Stimulated activated CD4-positive, alpha-beta T cell treated with anti-CD3 and anti-CD28 coated beads, Interleukin-2, amount 100 ng/mL, for 24 hours (primary cell): Measurements from ENCODE around the gene LY6G6F.

Experiments used
- DNase-seq, 2 donors: peaks; one replicate each; pipeline ENCODE4 v3.0.0-alpha.2; 2020

The LY6G6F gene, protein sequence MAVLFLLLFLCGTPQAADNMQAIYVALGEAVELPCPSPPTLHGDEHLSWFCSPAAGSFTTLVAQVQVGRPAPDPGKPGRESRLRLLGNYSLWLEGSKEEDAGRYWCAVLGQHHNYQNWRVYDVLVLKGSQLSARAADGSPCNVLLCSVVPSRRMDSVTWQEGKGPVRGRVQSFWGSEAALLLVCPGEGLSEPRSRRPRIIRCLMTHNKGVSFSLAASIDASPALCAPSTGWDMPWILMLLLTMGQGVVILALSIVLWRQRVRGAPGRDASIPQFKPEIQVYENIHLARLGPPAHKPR

GRCh38 chr6:31706599-31706998 is at the start of gene LY6G6F:
LY6G6F (plus strand) TSS chr6:31706866; CDS start chr6:31706907, 41 bp downstream.
- no peak for DNase-seq

GRCh38 chr6:31657406-31658157 is 49.1 kb upstream of the LY6G6F start:
- no peak for DNase-seq

DNA sequence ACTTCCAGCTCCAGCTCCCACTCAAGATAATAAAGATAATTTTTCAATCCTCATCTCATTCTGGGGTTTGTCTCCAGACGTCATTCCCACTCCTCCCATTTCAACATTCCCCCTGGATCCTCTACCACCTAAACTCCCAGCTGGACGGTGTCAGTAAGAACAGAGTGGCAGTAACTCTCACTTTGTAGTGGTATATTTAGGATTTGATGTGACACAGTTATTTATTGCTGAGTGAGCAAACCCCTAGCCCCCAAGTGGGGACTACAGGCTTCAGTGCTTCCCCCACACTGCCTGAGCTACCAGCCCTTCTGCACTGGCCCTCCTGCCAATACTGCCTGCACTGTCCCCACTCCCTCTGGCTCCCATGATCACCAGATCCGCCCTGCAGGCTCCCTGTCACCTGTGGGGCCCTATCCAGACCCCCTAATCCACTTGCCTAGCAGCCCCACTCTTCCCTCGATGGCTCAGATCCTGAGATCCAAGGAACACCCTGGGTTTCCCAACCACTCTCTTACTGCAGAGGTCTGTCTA is 48.4 kb upstream of the LY6G6F start:
- no peak for DNase-seq

DNA sequence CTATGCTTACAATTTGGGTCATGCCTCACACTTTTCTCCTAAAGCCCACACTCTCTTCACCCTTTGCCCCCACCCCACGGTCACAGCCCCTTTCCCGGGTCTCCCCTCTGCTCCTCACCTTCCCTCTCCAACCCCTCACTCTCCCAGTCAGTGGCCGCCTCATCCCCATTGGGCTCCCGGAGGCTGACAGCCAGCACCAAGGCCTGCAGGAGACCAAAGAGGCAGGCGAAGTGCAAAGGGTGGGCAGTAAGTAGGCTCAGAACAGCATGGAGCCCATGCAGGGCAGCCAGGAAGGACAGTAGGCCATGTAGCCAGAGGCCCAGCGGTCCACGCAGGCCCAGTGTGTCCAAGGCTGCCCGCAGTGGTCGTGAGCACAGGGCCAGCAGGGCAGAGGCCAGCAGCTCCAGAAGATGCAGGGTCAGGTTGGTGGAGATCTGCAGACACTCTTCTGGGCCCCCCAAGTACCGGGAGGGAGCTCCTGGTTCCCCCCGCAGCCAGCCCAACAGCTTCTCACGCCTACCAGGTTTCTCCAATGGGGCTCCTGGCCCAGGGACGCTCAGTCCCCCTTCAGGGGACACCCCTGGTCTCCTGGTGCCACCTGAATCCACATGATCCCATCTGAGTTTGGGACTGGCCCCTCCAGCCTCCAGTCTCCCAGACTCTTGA is 47.5 kb upstream of the LY6G6F start:
- DNase-seq: no peak

DNA sequence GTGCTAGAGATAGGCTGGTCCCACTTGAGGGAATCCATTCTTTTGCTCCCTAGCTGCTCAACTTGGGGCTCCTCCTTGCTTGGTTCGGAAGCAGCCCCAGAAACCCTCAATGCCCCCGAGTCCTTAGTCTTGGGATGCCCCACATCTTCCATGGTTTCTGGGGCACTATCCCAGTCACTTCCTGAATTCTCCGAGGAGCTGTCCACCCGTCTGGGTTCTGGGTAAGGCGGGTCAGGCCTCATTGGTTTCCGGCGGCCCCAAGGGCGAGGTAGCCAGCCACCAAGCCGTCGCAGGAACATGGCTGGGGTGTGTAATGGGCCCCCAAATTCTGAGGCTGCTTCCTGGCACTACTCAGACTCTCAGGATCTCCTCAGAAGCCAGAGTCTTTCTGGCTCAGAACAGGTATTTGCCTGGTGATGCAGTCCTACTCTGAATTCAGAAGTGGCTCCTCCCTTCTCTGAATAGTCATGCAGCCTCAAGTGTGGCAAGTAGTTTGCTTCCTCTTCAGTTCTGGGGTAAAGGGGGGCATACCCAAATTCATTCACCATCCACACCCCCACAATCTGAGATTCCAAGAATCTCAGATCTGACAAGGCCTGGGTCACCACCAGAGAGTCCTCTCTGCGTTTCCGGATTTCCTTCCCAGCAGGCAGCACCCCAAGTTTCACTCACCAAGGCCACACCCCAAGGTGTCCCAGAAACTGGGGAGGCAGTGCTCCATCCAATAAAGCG is 46.9 kb upstream of the LY6G6F start:
- peak; percentile 46 to 57 for DNase-seq

GRCh38 chr6:31660381-31661261 is 46.0 kb upstream of the LY6G6F start, which contains the start of gene C6orf47:
C6orf47 (minus strand) TSS chr6:31660778; CDS start chr6:31659947, 831 bp downstream.
- DNase-seq: peak; percentile 78 to 87

DNA sequence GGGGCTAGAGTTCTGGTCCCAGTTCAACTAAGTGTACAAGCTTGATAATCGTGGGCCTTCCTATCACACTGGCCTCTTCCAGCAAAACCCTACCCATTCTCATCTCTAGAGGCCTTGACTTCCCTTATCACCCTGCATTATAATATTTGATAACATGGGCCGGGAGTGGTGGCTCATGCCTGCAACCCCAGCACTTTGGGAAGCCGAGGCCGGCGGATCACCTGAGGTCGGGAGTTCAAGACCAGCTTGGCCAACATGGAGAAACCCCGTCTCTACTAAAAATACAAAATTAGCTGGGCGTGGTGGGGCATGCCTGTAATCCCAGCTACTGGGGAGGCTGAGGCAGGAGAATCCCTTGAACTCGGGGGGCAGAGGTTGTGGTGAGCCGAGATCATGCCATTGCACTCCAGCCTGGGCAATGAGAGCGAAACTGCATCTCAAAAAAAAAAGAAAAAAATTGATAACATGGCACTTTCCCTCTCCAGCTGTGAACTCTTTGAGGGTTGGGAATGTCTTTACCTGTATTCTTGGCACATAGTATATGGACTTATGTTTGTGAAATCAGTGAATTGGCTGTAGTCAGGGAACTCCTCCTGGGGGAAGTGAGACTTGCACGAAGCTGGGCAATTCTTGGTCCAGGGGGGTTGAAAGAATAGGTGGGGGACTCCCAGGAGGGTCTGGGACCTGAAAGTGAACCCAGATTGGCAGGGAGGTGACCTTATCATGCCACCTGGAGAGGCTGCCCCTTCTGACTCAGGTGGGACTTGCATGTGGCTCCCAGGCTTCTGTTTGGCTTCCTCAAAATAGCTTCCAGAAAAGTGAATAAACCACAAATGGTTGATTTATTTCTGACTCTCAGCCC is 45.2 kb upstream of the LY6G6F start:
- no peak for DNase-seq

- DNase-seq: no peak
These were observed 44.4 kb upstream of the LY6G6F start for GRCh38 chr6:31662124-31662723.

- DNase-seq: no peak
These were observed 43.3 kb upstream of the LY6G6F start for GRCh38 chr6:31663126-31663960.

GRCh38 chr6:31663961-31664789 is 42.5 kb upstream of the LY6G6F start:
- no peak for DNase-seq

GRCh38 chr6:31664790-31665500 is 41.7 kb upstream of the LY6G6F start, which contains the start of gene GPANK1:
GPANK1 (minus strand) TSS chr6:31664997; CDS start chr6:31664478, 519 bp downstream.
- peak; percentile 90 to 91 for DNase-seq

DNA sequence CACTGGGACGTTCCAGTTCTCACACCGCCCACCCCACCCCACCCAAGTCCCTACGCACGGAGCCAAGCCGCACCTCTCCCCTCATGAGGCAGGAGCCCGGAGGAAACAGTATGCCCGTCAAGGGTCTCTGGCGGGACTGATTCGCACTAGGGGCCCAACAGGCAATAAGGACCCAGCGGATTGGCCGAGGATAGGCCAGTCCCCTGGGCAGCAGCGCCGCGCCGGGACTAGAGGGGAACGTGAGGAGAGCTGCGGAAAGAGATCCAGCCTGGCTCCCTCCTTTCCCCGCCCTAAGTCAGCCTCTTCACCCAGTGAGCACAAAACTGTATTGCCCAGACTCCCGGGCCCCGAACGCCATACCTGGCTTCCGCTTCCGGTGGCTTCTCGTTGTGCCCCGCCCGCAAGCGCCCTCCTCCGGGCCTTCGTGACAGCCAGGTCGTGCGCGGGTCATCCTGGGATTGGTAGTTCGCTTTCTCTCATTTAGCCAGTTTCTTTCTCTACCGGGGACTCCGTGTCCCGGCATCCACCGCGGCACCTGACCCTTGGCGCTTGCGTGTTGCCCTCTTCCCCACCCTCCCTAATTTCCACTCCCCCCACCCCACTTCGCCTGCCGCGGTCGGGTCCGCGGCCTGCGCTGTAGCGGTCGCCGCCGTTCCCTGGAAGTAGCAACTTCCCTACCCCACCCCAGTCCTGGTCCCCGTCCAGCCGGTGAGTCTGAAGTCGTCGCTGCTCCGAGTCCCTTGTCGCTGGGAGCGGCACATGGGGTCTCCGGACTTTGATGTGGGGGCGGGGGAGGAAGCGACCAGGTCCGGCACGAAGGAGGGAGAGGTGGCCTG is 40.9 kb upstream of the LY6G6F start, which contains the start of gene CSNK2B:
TSS of gene CSNK2B (plus strand) at position 580 of the 836 bp plus-strand sequence. CDS start 752 bp downstream, outside the sequence.
- DNase-seq: peak; percentile 97 to 98

- DNase-seq: no peak
These were observed 40.2 kb upstream of the LY6G6F start for GRCh38 chr6:31666337-31666965.

DNA sequence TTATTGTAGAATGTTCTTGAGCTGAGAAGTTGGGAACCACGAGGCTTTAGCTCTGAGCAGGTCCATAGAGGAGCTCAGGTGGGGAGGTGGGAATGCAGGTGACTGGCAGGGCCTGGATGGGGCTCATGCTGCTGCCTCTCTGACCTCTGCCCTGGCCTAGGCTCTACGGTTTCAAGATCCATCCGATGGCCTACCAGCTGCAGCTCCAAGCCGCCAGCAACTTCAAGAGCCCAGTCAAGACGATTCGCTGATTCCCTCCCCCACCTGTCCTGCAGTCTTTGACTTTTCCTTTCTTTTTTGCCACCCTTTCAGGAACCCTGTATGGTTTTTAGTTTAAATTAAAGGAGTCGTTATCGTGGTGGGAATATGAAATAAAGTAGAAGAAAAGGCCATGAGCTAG is 37.0 kb upstream of the LY6G6F start, which contains the start of gene LY6G5B:
TSS of gene LY6G5B (plus strand) at position 301 of the 400 bp plus-strand sequence. CDS start 975 bp downstream, outside the sequence.
- DNase-seq: no peak

DNA sequence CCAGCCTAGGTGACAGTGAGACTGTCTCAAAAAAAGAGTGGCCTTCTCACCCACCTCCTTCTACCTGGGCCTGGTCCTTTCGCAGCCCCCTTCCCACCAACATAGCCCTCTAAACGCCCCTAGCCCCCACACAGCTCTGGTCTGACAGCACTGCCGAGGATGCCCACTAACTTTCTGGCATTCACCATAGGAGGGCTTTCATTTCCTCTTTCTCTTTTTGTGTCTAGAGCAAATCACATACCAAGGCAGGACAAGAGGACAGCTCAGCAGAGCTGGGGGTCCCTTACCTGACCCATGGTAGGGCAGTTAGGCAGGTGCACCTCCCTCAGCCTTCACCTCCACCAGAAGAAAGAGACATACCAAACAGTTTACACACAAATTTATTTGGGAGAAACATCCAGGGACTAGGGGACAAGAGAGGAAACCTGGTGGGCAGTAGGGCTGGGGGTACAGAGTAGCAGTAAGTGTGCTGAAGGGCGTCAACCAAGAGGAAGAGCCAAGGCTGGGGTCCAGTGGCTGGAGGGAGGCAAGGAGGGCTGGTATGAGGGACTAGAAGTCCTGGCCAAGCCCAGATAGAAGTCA is 30.3 kb upstream of the LY6G6F start:
- no peak for DNase-seq
